Left lung (tissue), 10 donors: ENCODE results near the gene TSPAN14. TPM values are rescaled to one million over a fixed set of nuclear protein-coding genes. Genes with fewer than 3 reads are reported as not detected.
A peak's percentile ranks its signal among the peaks of the same experiment; 100 is the strongest.

ENCODE experiments used
- ATAC-seq: fragments of 200-7000 bp; cut with Tn5 transposase; one replicate; pipeline ENCODE4 v1.9.1; 2020; ENCODE audit warnings: moderate library complexity
- DNase-seq, 4 donors: peaks; one replicate each; pipeline ENCODE4 v3.0.0-alpha.2; 2013 to 2020
- H3K27ac ChIP-seq, 2 donors: fragments of 200-600 bp; sonication (generic) in 1 of 2; one replicate each; pipeline versions ENCODE4 v1.5.0 to v1.8.0; 2020 to 2021
- H3K27me3 ChIP-seq, 2 donors: fragments of 200-600 bp; sonication (generic) in 1 of 2; one replicate each; pipeline versions ENCODE4 v1.5.0 to v1.8.0; 2020 to 2021
- H3K36me3 ChIP-seq, 2 donors: fragments of 200-600 bp; sonication (generic) in 1 of 2; one replicate each; pipeline versions ENCODE4 v1.5.0 to v1.8.0; 2020 to 2021
- H3K4me1 ChIP-seq, 2 donors: fragments of 200-600 bp; one replicate each; pipeline ENCODE4 v1.8.0; 2021
- H3K4me3 ChIP-seq, 2 donors: fragments of 200-600 bp; sonication (generic) in 1 of 2; one replicate each; pipeline versions ENCODE4 v1.5.0 to v1.8.0; 2020 to 2021; ENCODE audit warnings: mild to moderate bottlenecking in 1 of 2
- H3K9me3 ChIP-seq, 2 donors: fragments of 200-600 bp; sonication (generic) in 1 of 2; one replicate each; pipeline versions ENCODE4 v1.5.0 to v1.8.0; 2020 to 2021
- intact Hi-C, 2 donors: fragments of 100-400 bp; cut with DNase I; formaldehyde crosslinking; loops; one replicate each; pipeline versions ENCODE4 v1.11.2 to v1.14.2; 2022
- polyA plus RNA-seq, 6 donors: library from polyadenylated mRNA; unstranded; fragments of 120-200 nt; gene quantifications; one replicate each; pipeline ENCODE4 v1.2.1, GENCODE V29; 2013; ENCODE audit not compliant: insufficient read length in 6 of 6
- total RNA-seq, 2 donors: library from RNA; stranded (reverse); fragmentation: NEBNext Ultra II Directional; extraction: Animal tissue kit (Norgen Biotek cat#: 25700); gene quantifications; one replicate each; pipeline ENCODE4 v1.2.1, GENCODE V29; 2021
- TF ChIP-seq, protein P1 (sequence below), 2 donors: fragments of 200-600 bp; sonication (generic) in 1 of 2; IDR thresholded peaks; one replicate each; pipeline versions ENCODE4 v1.5.0 to v1.8.0; 2021; ENCODE audit warnings: antibody characterized with exemption in 2 of 2
- donor health status: DM: no; HTN: yes; CAD: no.
- donor health status: DM: no; HTN: no; CAD: no.

The TSPAN14 gene
- total and polyA plus RNA-seq, 8 donors = 76.4 to 158 (median 85.9) TPM

DNA sequence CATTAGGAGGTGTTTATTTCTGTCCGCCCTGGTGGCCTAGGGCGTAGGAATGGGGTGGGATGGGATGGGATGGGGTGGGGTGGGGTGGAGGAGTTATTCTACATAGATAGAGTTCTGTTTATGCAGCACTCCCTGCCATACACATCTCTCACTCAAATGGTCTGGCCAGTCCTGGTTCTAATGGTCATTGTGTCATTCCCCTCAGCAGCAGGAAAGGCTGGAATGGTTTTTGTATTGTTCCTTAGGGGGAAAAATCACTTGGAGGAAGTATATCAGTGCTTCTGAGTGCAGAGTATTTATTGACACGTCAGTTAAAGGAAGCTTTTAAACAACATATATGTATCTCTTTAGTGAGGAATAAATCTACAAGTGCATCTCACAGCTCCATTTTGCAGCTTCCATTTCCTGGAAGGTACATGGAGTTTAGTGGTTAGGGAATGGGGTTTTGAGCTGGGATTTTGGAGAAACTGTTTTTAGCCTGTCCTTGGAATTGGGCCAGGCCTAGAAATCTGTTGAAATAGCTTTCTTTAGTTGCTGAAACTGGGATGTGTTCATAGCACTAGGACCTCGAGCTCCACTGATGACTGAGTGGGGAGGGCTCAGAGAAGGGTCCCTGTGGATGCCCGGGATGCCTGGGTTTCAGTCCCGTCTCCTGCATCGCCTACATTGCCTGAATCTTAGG, 8.3 kb downstream of the TSPAN14 start:
- H3K27ac ChIP-seq = peak overlapping the region; percentile 77 to 98
- no peaks in the 10 kb centered on the region for H3K27me3 ChIP-seq
- TF ChIP-seq, protein P1, sequence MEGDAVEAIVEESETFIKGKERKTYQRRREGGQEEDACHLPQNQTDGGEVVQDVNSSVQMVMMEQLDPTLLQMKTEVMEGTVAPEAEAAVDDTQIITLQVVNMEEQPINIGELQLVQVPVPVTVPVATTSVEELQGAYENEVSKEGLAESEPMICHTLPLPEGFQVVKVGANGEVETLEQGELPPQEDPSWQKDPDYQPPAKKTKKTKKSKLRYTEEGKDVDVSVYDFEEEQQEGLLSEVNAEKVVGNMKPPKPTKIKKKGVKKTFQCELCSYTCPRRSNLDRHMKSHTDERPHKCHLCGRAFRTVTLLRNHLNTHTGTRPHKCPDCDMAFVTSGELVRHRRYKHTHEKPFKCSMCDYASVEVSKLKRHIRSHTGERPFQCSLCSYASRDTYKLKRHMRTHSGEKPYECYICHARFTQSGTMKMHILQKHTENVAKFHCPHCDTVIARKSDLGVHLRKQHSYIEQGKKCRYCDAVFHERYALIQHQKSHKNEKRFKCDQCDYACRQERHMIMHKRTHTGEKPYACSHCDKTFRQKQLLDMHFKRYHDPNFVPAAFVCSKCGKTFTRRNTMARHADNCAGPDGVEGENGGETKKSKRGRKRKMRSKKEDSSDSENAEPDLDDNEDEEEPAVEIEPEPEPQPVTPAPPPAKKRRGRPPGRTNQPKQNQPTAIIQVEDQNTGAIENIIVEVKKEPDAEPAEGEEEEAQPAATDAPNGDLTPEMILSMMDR (IDR thresholded peaks at IDR 0.05) = no peak
- no peaks in the 10 kb centered on the region for H3K36me3 ChIP-seq
- no peaks in the 10 kb centered on the region for H3K9me3 ChIP-seq
- H3K4me3 ChIP-seq = no peak overlapping the region
- H3K4me1 ChIP-seq = peaks cover 100% of the 10 kb centered on the region in 2 donors
- peak in 1 of 4 donors; percentile 49 for DNase-seq
- intact Hi-C loops = no loop called here
- no peak for ATAC-seq

DNA sequence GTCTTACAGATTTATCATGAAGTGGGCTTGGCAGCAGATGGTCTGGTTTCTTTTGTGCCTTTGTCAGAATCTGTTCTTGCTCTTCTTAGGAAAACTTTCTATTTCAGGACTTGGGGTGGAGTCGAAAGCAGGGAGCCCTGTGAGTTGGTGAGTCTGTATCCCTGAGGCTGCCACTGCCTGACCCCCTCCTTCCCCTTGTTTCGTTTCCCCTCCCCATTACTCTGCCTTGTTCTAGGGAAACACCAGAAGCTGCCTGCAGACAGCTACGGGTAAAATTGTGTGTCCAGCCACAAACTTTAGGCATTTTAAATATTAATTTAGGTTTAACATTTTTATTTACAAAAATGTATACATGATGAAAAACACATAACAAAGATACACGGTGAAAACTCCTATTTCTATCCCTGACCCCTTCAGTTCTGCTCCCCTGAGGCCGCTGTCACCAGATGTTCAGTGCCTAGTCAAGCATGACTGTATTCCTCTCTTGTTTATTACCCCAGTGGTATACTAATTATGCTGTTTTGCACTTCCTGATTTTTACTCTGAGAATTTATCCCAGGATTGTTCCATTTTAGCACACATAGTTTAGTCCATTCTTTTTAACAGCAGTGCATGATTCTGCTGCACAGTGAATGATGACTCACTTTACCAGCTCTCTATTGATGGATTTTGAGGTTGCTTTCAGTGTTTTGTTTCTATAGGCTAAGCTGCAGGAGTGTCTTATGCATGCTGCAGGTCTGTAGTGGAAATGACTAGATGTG, 9.1 kb downstream of the TSPAN14 start:
- Histone ChIP-seq H3K4me3 (no peak overlapping the region), H3K27me3 (no peaks in the 10 kb centered on the region), H3K27ac (peak overlapping the region; percentile 77 to 98), H3K4me1 (peaks cover 96 to 100% of the 10 kb centered on the region in 2 donors), H3K36me3 (no peaks in the 10 kb centered on the region), H3K9me3 (no peaks in the 10 kb centered on the region)
- TF ChIP-seq, protein P1 (IDR thresholded peaks at IDR 0.05) = no peak
- intact Hi-C loops = no loop called here
- ATAC-seq = no peak
- DNase-seq = no peak

DNA sequence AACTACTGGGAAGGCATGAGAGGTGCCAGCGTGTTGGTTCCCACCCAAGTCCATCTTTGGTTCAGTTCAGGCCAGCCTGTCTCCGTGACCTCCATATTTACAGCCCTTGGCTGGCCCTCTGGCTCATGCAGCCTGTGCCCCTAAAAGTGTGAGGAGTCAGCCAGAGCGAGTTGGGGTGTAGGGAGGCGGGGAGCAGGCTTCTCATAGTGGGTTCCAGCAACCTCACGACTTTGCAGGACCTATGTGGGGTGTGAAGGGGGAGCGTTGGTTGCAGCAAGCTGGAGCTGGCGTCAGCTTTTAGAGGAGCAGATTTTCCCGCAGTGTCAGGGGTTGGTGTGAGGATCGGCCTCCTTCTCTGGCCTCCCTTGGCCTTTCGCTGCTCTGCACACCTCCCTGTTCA, 9.8 kb downstream of the TSPAN14 start:
- intact Hi-C loops = no loop called here
- TF ChIP-seq, protein P1 (IDR thresholded peaks at IDR 0.05) = no peak
- peaks cover 95 to 100% of the 10 kb centered on the region in 2 donors for H3K4me1 ChIP-seq

DNA sequence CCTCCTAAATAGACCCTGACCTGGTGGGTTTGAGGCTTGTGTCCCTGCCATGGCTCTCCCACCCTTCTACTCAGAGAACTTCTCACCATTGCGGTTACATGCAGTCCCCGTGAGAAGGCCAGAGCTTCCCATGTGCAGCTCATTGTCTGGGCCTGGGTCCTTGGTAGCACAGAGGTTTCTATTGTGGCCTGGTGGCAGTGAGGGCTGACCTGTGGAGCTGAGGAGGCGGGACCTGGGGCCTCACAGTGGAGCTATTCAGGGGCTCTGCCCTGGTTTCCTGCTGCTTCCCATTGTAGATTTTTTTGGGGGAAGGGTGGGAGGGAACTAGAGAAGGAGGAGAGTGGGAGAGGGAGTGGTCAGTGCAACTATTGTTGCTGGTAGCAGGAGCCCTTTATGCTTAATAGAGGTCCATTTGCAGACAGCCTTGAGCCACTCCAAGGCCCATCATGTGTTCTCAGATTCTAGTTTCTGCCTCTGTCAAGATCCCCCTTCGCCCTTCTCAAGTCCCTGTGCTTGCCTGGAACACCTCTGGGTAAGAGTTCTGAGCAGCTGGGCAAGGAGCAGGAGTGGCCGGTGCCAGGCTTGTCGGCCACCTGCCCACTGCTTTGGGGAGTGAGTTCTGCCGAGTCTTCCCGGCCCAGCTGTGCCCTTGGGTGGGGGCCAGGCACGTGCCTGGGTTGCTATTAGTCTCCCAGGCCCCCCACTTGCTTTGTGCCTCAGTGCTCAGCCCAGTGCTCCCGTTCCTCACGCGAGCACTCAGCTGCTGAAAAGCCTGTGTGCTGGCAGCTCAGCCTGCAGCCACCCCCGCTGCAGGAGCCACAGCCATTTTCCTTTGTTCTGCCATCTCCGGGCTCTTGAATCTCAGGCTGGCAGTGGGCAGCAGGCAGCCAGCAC, 10.7 kb downstream of the TSPAN14 start:
- peak overlapping the region; percentile 71 to 98 for H3K27ac ChIP-seq
- intact Hi-C loops = no loop called here
- H3K36me3 ChIP-seq = peaks cover 0 to 16% of the 10 kb centered on the region in 2 donors
- no peaks in the 10 kb centered on the region for H3K9me3 ChIP-seq
- ATAC-seq (peak; percentile 7), DNase-seq (peak in 1 of 4 donors; percentile 55)
- TF ChIP-seq, protein P1 (IDR thresholded peaks at IDR 0.05) = no peak
- H3K27me3 ChIP-seq = no peaks in the 10 kb centered on the region
- H3K4me1 ChIP-seq = peaks cover 86 to 100% of the 10 kb centered on the region in 2 donors
- H3K4me3 ChIP-seq = peak overlapping the region in 1 of 2 donors; percentile 8

More for the DNA sequence above, 9.8 kb downstream of the TSPAN14 start:
- DNase-seq (no peak), ATAC-seq (no peak)
- H3K27me3 ChIP-seq = no peaks in the 10 kb centered on the region
- H3K27ac ChIP-seq = peak overlapping the region; percentile 77 to 98
- H3K4me3 ChIP-seq = no peak overlapping the region
- H3K9me3 ChIP-seq = no peaks in the 10 kb centered on the region
- H3K36me3 ChIP-seq = peaks cover 0 to 7% of the 10 kb centered on the region in 2 donors
